Activated CD4-positive, alpha-beta memory T cell treated with anti-CD3 and anti-CD28 coated beads, Interleukin-2, amount 10 ng/mL, durations not matched to agents 7 days and 5 days (primary cell): ENCODE results near the gene COPS4. TPM values are rescaled to one million over a fixed set of nuclear protein-coding genes. Genes with fewer than 3 reads are reported as not detected.
A peak's percentile ranks its signal among the peaks of the same experiment; 100 is the strongest.
"Not testable (repeated sequence)": the region's sequence is repeated elsewhere in the genome, so short reads cannot be mapped to it uniquely, and the experiment has no call there.

Source experiments
- CTCF ChIA-PET: fragments of 350-600 bp; sonication (Branson Sonifier 250); formaldehyde crosslinking; loops from one replicate; lab custom pipeline; 2021; ENCODE audit warnings: antibody characterized with exemption, inconsistent platforms; lab: Charles Lee
- POLR2A ChIA-PET: fragments of 350-600 bp; sonication (Branson Sonifier 250); formaldehyde crosslinking; loops from one replicate; lab custom pipeline; 2021; ENCODE audit warnings: antibody characterized with exemption; lab: Charles Lee
- DNase-seq: peaks from one replicate; pipeline ENCODE4 v3.0.0-alpha.2; 2020
- H3K27ac Mint-ChIP-seq: one replicate; pipeline ENCODE4 v1.8.0; 2021; ENCODE audit warnings: mild to moderate bottlenecking, mixed read lengths
- H3K27me3 Mint-ChIP-seq: one replicate; pipeline ENCODE4 v1.8.0; 2021; ENCODE audit warnings: mixed read lengths
- H3K36me3 Mint-ChIP-seq: one replicate; pipeline ENCODE4 v1.8.0; 2021; ENCODE audit warnings: low read depth, mixed read lengths
- H3K4me1 Mint-ChIP-seq: one replicate; pipeline ENCODE4 v1.8.0; 2021; ENCODE audit warnings: mixed read lengths
- H3K4me3 Mint-ChIP-seq: one replicate; pipeline ENCODE4 v1.8.0; 2021; ENCODE audit warnings: mild to moderate bottlenecking, mixed read lengths
- H3K9me3 Mint-ChIP-seq: one replicate; pipeline ENCODE4 v1.8.0; 2021; ENCODE audit warnings: mixed read lengths
- total RNA-seq, 2 experiments: library from RNA; stranded (reverse); gene quantifications; one replicate each; pipeline ENCODE4 v1.2.3, GENCODE V29; 2021

The COPS4 gene
- total RNA-seq, 2 experiments from 2014 or later = 30.9 to 32.8 TPM

GRCh38 chr4:83029688-83030087, 5.3 kb upstream of the COPS4 start:
- CTCF ChIA-PET = no interaction called here
- no peak overlapping the region for H3K4me3 Mint-ChIP-seq
- peaks cover 21% of the 10 kb centered on the region for H3K27me3 Mint-ChIP-seq
- H3K4me1 Mint-ChIP-seq = peaks cover 5% of the 10 kb centered on the region
- POLR2A ChIA-PET = interaction anchor here (1.4 kb wide), 1 partner anchor 17 kb away, joined by 6 read pairs; no protein-coding TSS in a partner anchor
- H3K36me3 Mint-ChIP-seq = peaks cover 7% of the 10 kb centered on the region
- H3K9me3 Mint-ChIP-seq = peaks cover 5% of the 10 kb centered on the region
- no peak overlapping the region for H3K27ac Mint-ChIP-seq
- no peak for DNase-seq

DNA sequence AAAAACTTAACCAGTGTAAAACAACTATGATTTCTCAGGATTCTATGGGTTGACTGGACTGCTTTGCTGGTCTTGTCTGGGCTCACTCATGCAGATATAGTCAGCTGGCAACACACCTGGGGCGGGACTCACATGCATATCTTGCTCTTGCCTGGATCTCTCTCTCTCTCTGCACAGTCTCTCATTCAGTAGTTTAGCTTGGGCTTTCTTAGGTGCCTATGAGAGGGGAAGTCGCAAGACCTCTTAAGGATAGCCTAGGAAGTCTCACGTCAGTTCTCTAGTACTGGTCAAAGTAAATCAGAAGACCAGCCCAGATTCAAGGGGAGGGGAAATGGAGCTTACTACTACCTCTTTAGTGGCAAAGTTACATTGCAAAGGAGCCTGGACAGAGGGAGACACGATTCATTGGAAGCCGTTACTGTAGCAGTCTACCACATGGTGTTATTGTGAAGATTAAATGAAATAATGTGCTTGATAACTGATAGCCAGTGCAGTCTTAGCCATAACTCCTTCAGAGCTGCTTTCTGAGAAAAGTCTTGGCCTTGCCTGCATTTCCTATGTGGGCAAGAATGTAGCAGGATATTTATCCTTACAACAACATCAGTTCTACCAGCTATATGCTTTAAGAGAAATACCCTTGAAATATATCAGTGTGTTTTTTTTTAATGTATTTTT, 2.1 kb downstream of the COPS4 start:
- no peaks in the 10 kb centered on the region for H3K9me3 Mint-ChIP-seq

GRCh38 chr4:83040269-83040668, 5.3 kb downstream of the COPS4 start:
- Mint-ChIP-seq H3K4me3 (no peak overlapping the region), H3K36me3 (peaks cover 5% of the 10 kb centered on the region), H3K27me3 (no peaks in the 10 kb centered on the region), H3K9me3 (no peaks in the 10 kb centered on the region), H3K27ac (no peak overlapping the region), H3K4me1 (peaks cover 35% of the 10 kb centered on the region)
- POLR2A ChIA-PET = interaction anchor here (0.5 to 1.1 kb wide), 2 partner anchors 151 to 244 kb away, joined by 3 read pairs; partner anchors contain the start of gene COQ2
- DNase-seq = no peak
- CTCF ChIA-PET = interaction anchor here (1.6 kb wide), 1 partner anchor 18 kb away, joined by 3 read pairs; no protein-coding TSS in a partner anchor

More for the DNA sequence above, 2.1 kb downstream of the COPS4 start:
- peaks cover 34% of the 10 kb centered on the region for H3K4me1 Mint-ChIP-seq
- ChIA-PET CTCF (interaction anchor here (0.8 to 2.1 kb wide), 5 partner anchors 17 to 247 kb away, joined by 3 to 7 read pairs (median 3); partner anchors contain the start of gene COQ2), POLR2A (interaction anchor here (0.6 to 2.0 kb wide), 4 partner anchors 26 to 1565 kb away, joined by 3 to 12 read pairs (median 6); partner anchors contain the start of genes COQ2, LIN54 and THAP9)
- H3K36me3 Mint-ChIP-seq = peaks cover 5% of the 10 kb centered on the region
- peak overlapping the region; percentile 3 for H3K4me3 Mint-ChIP-seq
- DNase-seq = no peak
- no peaks in the 10 kb centered on the region for H3K27me3 Mint-ChIP-seq
- no peak overlapping the region for H3K27ac Mint-ChIP-seq

- not testable (repeated sequence) for DNase-seq, H3K27ac Mint-ChIP-seq, H3K4me3 Mint-ChIP-seq, H3K27me3 Mint-ChIP-seq, H3K9me3 Mint-ChIP-seq, H3K36me3 Mint-ChIP-seq
- ChIA-PET CTCF (interaction anchor here (0.7 to 0.8 kb wide), 3 partner anchors 14 to 499 kb away, joined by 3 read pairs; no protein-coding TSS in a partner anchor), POLR2A (interaction anchor here (1.1 kb wide), 1 partner anchor 8 kb away, joined by 3 read pairs; the partner anchor contains the start of gene COPS4)
- peaks cover 17% of the 10 kb centered on the region for H3K4me1 Mint-ChIP-seq
Observed at GRCh38 chr4:83043157-83043556, 8.2 kb downstream of the COPS4 start.

DNA sequence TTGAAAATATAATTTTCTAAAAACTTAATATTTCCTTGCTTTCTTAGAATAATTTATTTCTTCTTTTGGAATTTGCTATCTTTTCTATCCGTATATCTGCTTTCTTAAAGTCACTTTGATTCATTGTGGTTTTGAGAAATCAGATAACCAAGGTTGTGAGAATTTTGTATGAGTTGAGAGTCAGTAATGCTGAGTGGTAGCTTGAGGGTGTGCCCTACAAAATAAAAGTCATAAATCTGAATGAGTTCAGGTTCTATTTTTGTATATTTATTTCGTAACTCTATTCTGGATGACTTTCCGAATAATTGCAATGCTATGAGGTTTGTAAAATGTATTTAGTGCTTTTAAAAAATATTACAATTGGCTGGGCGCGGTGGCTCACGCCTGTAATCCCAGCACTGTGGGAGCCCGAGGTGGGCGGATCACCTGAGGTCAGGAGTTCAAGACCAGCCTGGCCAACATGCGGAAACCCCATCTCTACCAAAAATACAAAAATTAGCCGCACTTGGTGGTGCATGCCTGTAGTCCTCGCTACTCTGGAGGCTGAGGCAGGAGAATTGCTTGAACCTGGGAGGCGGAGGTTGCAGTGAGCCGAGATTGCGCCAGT, 8.9 kb downstream of the COPS4 start:
- H3K4me3 Mint-ChIP-seq = no peak overlapping the region
- no peaks in the 10 kb centered on the region for H3K27me3 Mint-ChIP-seq
- ChIA-PET POLR2A (interaction anchor here (1.1 kb wide), 1 partner anchor 9 kb away, joined by 3 read pairs; the partner anchor contains the start of gene COPS4), CTCF (interaction anchor here (0.7 kb wide), 1 partner anchor 498 kb away, joined by 3 read pairs; no protein-coding TSS in a partner anchor)
- no peaks in the 10 kb centered on the region for H3K9me3 Mint-ChIP-seq
- peaks cover 14% of the 10 kb centered on the region for H3K4me1 Mint-ChIP-seq
- no peak for DNase-seq
- H3K27ac Mint-ChIP-seq = no peak overlapping the region
- peaks cover 9% of the 10 kb centered on the region for H3K36me3 Mint-ChIP-seq

- POLR2A ChIA-PET = interaction anchor here (1.8 kb wide), 1 partner anchor 12 kb away, joined by 5 read pairs; the partner anchor contains the start of gene COPS4
- Mint-ChIP-seq H3K27me3 (no peaks in the 10 kb centered on the region), H3K4me1 (peaks cover 7% of the 10 kb centered on the region)
Observed at GRCh38 chr4:83046693-83047473, 11.9 kb downstream of the COPS4 start.

DNA sequence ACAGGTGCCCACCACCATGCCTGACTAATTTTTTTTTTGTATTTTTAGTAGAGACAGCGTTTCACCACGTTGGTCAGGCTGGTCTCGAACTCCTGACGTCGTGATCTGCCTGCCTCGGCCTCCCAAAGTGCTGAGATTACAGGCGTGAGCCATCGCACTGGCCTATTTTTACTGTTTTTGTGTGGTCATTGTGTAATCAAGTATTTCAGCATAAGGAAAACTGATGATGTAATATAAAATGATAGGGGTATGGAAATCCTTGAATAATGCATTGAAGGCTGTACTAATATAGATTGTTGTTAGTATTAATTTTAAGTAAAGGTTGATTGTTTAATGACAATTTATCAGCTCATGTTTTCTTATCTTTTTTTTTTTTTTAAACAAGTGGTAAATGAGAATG, 13.8 kb downstream of the COPS4 start:
- not testable (repeated sequence) for H3K4me3 Mint-ChIP-seq, H3K4me1 Mint-ChIP-seq, H3K27me3 Mint-ChIP-seq, DNase-seq, H3K27ac Mint-ChIP-seq, H3K9me3 Mint-ChIP-seq
- POLR2A ChIA-PET = interaction anchor here (1.0 kb wide), 1 partner anchor 14 kb away, joined by 3 read pairs; the partner anchor contains the start of gene COPS4
- CTCF ChIA-PET = interaction anchor here (1.9 kb wide), 1 partner anchor 233 kb away, joined by 4 read pairs; no protein-coding TSS in a partner anchor
- H3K36me3 Mint-ChIP-seq = peaks cover 36% of the 10 kb centered on the region

More at GRCh38 chr4:83046693-83047473, 11.9 kb downstream of the COPS4 start:
- no peak for DNase-seq
- no peaks in the 10 kb centered on the region for H3K9me3 Mint-ChIP-seq
- CTCF ChIA-PET = interaction anchor here (1.1 kb wide), 1 partner anchor 31 kb away, joined by 3 read pairs; no protein-coding TSS in a partner anchor
- H3K27ac Mint-ChIP-seq = no peak overlapping the region
- H3K36me3 Mint-ChIP-seq = peaks cover 24% of the 10 kb centered on the region
- no peak overlapping the region for H3K4me3 Mint-ChIP-seq

- CTCF ChIA-PET = interaction anchor here (0.7 to 6.7 kb wide), 9 partner anchors 10 to 402 kb away, joined by 3 to 25 read pairs (median 6); partner anchors contain the start of genes COPS4 and COQ2
Observed at GRCh38 chr4:83054928-83055327, 19.9 kb downstream of the COPS4 start.

DNA sequence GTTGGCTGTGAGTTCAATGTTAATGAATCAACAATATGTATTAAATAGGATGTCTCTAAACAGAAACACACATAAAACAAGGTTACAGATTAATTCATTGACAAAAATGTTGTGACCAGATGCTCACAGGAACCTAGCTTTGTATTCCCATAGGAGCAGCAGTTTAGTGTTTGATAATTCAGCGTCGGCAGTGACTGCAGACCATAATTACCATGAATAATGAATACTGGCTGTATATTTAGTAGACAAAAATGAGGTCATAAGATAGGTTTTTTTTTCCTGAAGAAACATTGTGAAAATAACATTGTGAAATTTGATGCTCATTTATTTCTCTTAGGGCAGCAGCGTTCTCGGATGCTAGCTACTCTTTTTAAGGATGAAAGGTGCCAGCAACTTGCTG, 27.8 kb downstream of the COPS4 start:
- Mint-ChIP-seq H3K4me3 (no peak overlapping the region), H3K27ac (no peak overlapping the region), H3K27me3 (no peaks in the 10 kb centered on the region), H3K4me1 (no peaks in the 10 kb centered on the region), H3K9me3 (no peaks in the 10 kb centered on the region), H3K36me3 (peaks cover 32% of the 10 kb centered on the region)
- CTCF ChIA-PET = interaction anchor here (1.8 kb wide), 1 partner anchor 12 kb away, joined by 5 read pairs; no protein-coding TSS in a partner anchor
- POLR2A ChIA-PET = no interaction called here
- DNase-seq = no peak

More at GRCh38 chr4:83054928-83055327, 19.9 kb downstream of the COPS4 start:
- no peaks in the 10 kb centered on the region for H3K9me3 Mint-ChIP-seq
- DNase-seq = no peak
- POLR2A ChIA-PET = interaction anchor here (0.6 kb wide), 1 partner anchor 227 kb away, joined by 4 read pairs; no protein-coding TSS in a partner anchor
- peaks cover 35% of the 10 kb centered on the region for H3K36me3 Mint-ChIP-seq
- H3K4me3 Mint-ChIP-seq = no peak overlapping the region
- H3K4me1 Mint-ChIP-seq = no peaks in the 10 kb centered on the region
- H3K27me3 Mint-ChIP-seq = no peaks in the 10 kb centered on the region
- H3K27ac Mint-ChIP-seq = no peak overlapping the region

DNA sequence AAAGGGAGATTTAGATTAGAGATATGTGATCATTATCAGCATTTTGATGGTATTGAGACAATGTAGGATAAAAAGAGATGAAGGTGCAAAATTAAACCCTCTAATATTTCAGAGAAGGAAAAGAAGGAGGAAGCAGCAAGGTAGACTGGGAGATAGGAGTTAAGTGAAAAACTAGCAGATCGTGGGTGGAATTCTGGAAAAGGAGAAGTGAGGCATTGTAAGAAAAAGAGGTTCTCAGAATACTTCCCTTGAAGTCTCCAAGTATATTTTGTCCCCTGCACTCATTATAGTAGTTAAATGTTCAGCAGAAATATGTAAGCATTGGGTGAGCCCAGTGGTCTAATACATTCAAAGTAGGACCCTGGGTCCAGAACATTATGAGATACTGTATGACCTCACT, 30.3 kb downstream of the COPS4 start:
- CTCF ChIA-PET = interaction anchor here (0.6 kb wide), 1 partner anchor 298 kb away, joined by 3 read pairs; no protein-coding TSS in a partner anchor
- Mint-ChIP-seq H3K4me1 (peaks cover 1% of the 10 kb centered on the region), H3K4me3 (no peak overlapping the region), H3K27me3 (no peaks in the 10 kb centered on the region), H3K27ac (no peak overlapping the region), H3K36me3 (peaks cover 44% of the 10 kb centered on the region), H3K9me3 (no peaks in the 10 kb centered on the region)
- no peak for DNase-seq
- POLR2A ChIA-PET = no interaction called here

DNA sequence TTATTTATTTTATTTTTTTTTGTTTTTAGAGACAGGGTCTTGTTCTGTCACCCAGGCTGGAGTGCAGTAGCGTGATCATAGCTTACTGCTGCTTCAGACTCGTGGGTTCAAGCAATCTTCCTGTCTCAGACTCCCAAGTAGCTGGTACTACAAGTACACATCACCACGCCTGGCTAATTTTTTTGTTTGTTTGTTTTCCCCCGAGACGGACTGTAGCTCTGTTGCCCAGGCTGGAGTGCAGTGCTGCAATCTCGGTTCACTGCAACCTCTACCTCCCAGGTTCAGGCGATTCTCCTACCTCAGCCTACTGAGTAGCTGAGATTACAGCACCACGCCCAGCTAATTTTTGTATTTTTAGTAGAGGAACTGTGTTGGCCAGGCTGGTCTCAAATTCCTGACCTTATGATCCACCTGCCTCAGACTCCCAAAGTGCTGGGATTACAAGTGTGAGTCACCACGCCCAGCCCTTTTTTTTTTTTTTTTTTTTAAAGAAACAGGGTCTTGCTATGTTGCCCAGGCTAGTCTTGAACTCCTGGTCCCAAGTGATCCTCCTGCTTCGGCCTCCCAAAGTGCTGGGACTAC, 32.2 kb downstream of the COPS4 start:
- no peak overlapping the region for H3K27ac Mint-ChIP-seq
- no peak overlapping the region for H3K4me3 Mint-ChIP-seq
- CTCF ChIA-PET = interaction anchor here (0.8 to 1.5 kb wide), 3 partner anchors 22 to 214 kb away, joined by 3 to 5 read pairs (median 4); no protein-coding TSS in a partner anchor
- peaks cover 5% of the 10 kb centered on the region for H3K4me1 Mint-ChIP-seq
- DNase-seq = no peak
- no peaks in the 10 kb centered on the region for H3K27me3 Mint-ChIP-seq
- H3K36me3 Mint-ChIP-seq = peaks cover 49% of the 10 kb centered on the region
- no peaks in the 10 kb centered on the region for H3K9me3 Mint-ChIP-seq
- POLR2A ChIA-PET = no interaction called here
